Nephron (organoid): Measurements from ENCODE around the gene RBL2.
"Not testable (repeated sequence)": the region's sequence is repeated elsewhere in the genome, so short reads cannot be mapped to it uniquely, and the experiment has no call there.

Source experiments
- H3K27ac Mint-ChIP-seq, 3 experiments: 2 replicates each; pipeline ENCODE4 v1.8.0; 2020; ENCODE audit warnings: mixed read lengths in 3 of 3, mild to moderate bottlenecking in 2 of 3, moderate library complexity in 1 of 3
- H3K27me3 Mint-ChIP-seq: 2 replicates; pipeline ENCODE4 v1.8.0; 2021; ENCODE audit warnings: low read depth, mild to moderate bottlenecking, moderate library complexity, mixed read lengths
- H3K36me3 Mint-ChIP-seq: 2 replicates; pipeline ENCODE4 v1.8.0; 2020; ENCODE audit warnings: low read depth, mixed read lengths
- H3K4me1 Mint-ChIP-seq: 2 replicates; pipeline ENCODE4 v1.8.0; 2020; ENCODE audit warnings: mixed read lengths
- H3K4me3 Mint-ChIP-seq, 3 experiments: 2 replicates each; pipeline ENCODE4 v1.8.0; 2020; ENCODE audit warnings: mild to moderate bottlenecking in 3 of 3, mixed read lengths in 3 of 3, moderate library complexity in 2 of 3
- H3K9me3 Mint-ChIP-seq: 2 replicates; pipeline ENCODE4 v1.8.0; 2020; ENCODE audit warnings: mixed read lengths
- CTCF ChIP-seq, 3 experiments: fragments of 200-600 bp; sonication (generic); IDR thresholded peaks; one replicate each; pipeline ENCODE4 v1.5.0; 2021; ENCODE audit warnings: antibody characterized with exemption in 3 of 3; ENCODE audit not compliant: unreplicated experiment in 3 of 3

Gene RBL2

GRCh38 chr16:53434377-53435065, at the start of gene RBL2:
Gene RBL2, plus strand, starts transcription at chr16:53434471. Its CDS starts 86 bp downstream, at chr16:53434557.
- Mint-ChIP-seq H3K36me3 (peaks cover 2% of the 10 kb centered on the region), H3K4me3 (peak within 1 kb of the TSS; percentile 95 to 99 (median 98)), H3K9me3 (peaks cover 4% of the 10 kb centered on the region), H3K27me3 (peaks cover 8% of the 10 kb centered on the region), H3K27ac (peak within 1 kb of the TSS; percentile 86 to 98 (median 95)), H3K4me1 (peaks cover 21% of the 10 kb centered on the region)
- TF ChIP-seq CTCF (IDR thresholded peaks at IDR 0.05; ENCODE audit: unreplicated experiment in 3 of 3), result no peak

- H3K4me3 Mint-ChIP-seq, H3K4me1 Mint-ChIP-seq, H3K27ac Mint-ChIP-seq, H3K27me3 Mint-ChIP-seq, H3K36me3 Mint-ChIP-seq: not testable (repeated sequence)
- H3K9me3 Mint-ChIP-seq, result peaks cover 22% of the 10 kb centered on the region
Observed at GRCh38 chr16:53384610-53385009, 49.7 kb upstream of the RBL2 start.

GRCh38 chr16:53404959-53405358, 29.3 kb upstream of the RBL2 start:
- Mint-ChIP-seq H3K36me3 (no peaks in the 10 kb centered on the region), H3K4me3 (no peak overlapping the region)

GRCh38 chr16:53412549-53412948, 21.7 kb upstream of the RBL2 start:
- Mint-ChIP-seq H3K4me1 (peaks cover 9% of the 10 kb centered on the region), H3K27me3 (peaks cover 7% of the 10 kb centered on the region), H3K4me3 (no peak overlapping the region), H3K9me3 (peaks cover 7% of the 10 kb centered on the region), H3K27ac (no peak overlapping the region), H3K36me3 (no peaks in the 10 kb centered on the region)
- no peak for TF ChIP-seq CTCF (IDR thresholded peaks at IDR 0.05; ENCODE audit: unreplicated experiment in 3 of 3)

More at GRCh38 chr16:53404959-53405358, 29.3 kb upstream of the RBL2 start:
- H3K27me3 Mint-ChIP-seq, result no peaks in the 10 kb centered on the region
- no peaks in the 10 kb centered on the region for H3K9me3 Mint-ChIP-seq
- H3K4me1 Mint-ChIP-seq, result no peaks in the 10 kb centered on the region
- peak in 1 of 3 experiments; percentile 10 for TF ChIP-seq CTCF (IDR thresholded peaks at IDR 0.05; ENCODE audit: unreplicated experiment in 3 of 3)
- no peak overlapping the region for H3K27ac Mint-ChIP-seq

- no peak for TF ChIP-seq CTCF (IDR thresholded peaks at IDR 0.05; ENCODE audit: unreplicated experiment in 3 of 3)
- peaks cover 9% of the 10 kb centered on the region for H3K4me1 Mint-ChIP-seq
- peaks cover 7% of the 10 kb centered on the region for H3K27me3 Mint-ChIP-seq
- no peaks in the 10 kb centered on the region for H3K36me3 Mint-ChIP-seq
- no peak overlapping the region for H3K27ac Mint-ChIP-seq
- H3K4me3 Mint-ChIP-seq, result no peak overlapping the region
- H3K9me3 Mint-ChIP-seq, result peaks cover 7% of the 10 kb centered on the region
Observed at GRCh38 chr16:53413864-53414263, 20.4 kb upstream of the RBL2 start.

GRCh38 chr16:53414381-53414780, 19.9 kb upstream of the RBL2 start:
- Mint-ChIP-seq H3K27me3 (peaks cover 7% of the 10 kb centered on the region), H3K4me3 (no peak overlapping the region), H3K27ac (no peak overlapping the region), H3K36me3 (no peaks in the 10 kb centered on the region), H3K4me1 (peaks cover 9% of the 10 kb centered on the region), H3K9me3 (peaks cover 7% of the 10 kb centered on the region)
- no peak for TF ChIP-seq CTCF (IDR thresholded peaks at IDR 0.05; ENCODE audit: unreplicated experiment in 3 of 3)
